Liver (tissue), 3 donors: ENCODE data around the gene PARD3.

Source experiments
- CTCF ChIP-seq: fragments of 150-350 bp; IDR thresholded peaks from 2 replicates; pipeline ENCODE4 v1.5.1; 2017; ENCODE audit warnings: improper control_type of control experiment, low read depth, low read length; ENCODE audit not compliant: missing input control
- EGR1 ChIP-seq, 2 donors: IDR thresholded peaks; 2 replicates each; pipeline ENCODE4 v1.6.1; 2016 to 2018; ENCODE audit warnings: antibody characterized with exemption in 2 of 2, low read depth in 2 of 2
- MAX ChIP-seq: IDR thresholded peaks from 2 replicates; pipeline ENCODE4 v1.6.1; 2016; ENCODE audit warnings: antibody characterized with exemption
- RAD21 ChIP-seq, 2 donors: IDR thresholded peaks; 2 replicates each; pipeline ENCODE4 v1.6.1; 2016; ENCODE audit warnings: antibody characterized with exemption in 2 of 2, mild to moderate bottlenecking in 2 of 2
- ZBTB33 ChIP-seq: IDR thresholded peaks from 2 replicates; pipeline ENCODE4 v1.6.1; 2016; ENCODE audit warnings: antibody characterized with exemption
- donor health status: healthy.
- donor health status: healthy.

GRCh38 chr10:34789966-34790506, 25.1 kb downstream of the PARD3 start:
- TF ChIP-seq MAX (peak; percentile 33), ZBTB33 (peak; percentile 17), CTCF (no peak), RAD21 (IDR thresholded peaks at IDR 0.05) (peak in 1 of 2 donors; percentile 8), EGR1 (IDR thresholded peaks at IDR 0.05; ENCODE audit: low read depth in 2 of 2) (peak in 1 of 2 donors; percentile 29)
